ENCODE results near the gene SELENOO.

GRCh38 chr22:50256258-50256862 lies 55.5 kb downstream of the SELENOO start:
- TF ChIP-seq CTCF (IDR thresholded peaks at IDR 0.05) = no peak
- TF ChIP-seq EZH2 (IDR thresholded peaks at IDR 0.05; ENCODE audit: borderline replicate concordance, insufficient read depth, low read depth, low read length, poor library complexity, severe bottlenecking) = no peak
